CD4-positive, alpha-beta T cell treated with Interleukin-15 for 4 hours (primary cell): ENCODE measurements around the gene TRIM73.
A peak's percentile ranks its signal among the peaks of the same experiment; 100 is the strongest.
"Not testable (repeated sequence)": the region's sequence is repeated elsewhere in the genome, so short reads cannot be mapped to it uniquely, and the experiment has no call there.

Source experiments
- DNase-seq: peaks from one replicate; pipeline ENCODE4 v3.0.0-alpha.2; 2020; ENCODE audit warnings: low spot score

The TRIM73 gene

DNA sequence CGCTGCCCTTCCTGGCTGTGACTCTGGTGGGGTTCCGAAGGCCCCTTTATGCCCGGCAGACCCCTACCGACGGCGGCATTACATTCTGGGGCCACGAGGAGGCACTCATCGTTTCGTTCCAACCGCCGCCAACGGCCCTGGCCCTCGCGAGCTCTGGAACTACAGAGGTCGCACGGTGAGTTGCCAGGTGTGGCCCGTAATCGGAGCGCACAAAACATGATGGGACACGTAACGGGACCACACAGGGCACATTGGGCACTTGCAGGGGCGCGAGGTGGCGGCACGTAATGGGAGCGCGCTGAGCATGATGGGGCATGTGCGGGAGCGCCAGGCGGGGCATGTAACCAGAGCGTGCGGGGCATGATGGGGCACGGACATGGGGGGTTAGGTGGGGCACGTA, at the start of gene TRIM73:
TRIM73 (plus strand) TSS at position 301 of the 400 bp plus-strand sequence. CDS start 3,305 bp downstream, outside the sequence.
- not testable (repeated sequence) for DNase-seq

GRCh38 chr7:75358671-75359541, 36.5 kb upstream of the TRIM73 start:
- peak; percentile 2 for DNase-seq

GRCh38 chr7:75359542-75359848, 35.9 kb upstream of the TRIM73 start:
- DNase-seq = not testable (repeated sequence)

DNA sequence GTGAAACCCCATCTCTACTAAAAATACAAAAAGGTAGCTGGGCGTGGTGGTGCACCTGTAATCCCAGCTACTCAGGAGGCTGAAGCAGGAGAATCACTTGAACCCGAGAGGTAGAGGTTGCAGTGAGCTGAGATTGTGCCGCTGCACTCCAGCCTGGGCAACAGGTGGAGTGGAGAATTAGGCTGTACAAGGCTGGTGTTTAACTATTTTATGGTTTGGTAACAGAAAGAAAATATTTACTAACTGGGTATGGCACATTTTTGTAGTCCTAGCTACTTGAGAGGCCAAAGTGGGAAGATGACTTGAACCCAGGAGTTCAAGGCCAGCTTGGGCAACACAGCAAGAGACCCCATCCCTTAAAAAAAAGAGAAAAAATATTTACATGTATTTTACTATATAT, 31.4 kb upstream of the TRIM73 start:
- not testable (repeated sequence) for DNase-seq

DNA sequence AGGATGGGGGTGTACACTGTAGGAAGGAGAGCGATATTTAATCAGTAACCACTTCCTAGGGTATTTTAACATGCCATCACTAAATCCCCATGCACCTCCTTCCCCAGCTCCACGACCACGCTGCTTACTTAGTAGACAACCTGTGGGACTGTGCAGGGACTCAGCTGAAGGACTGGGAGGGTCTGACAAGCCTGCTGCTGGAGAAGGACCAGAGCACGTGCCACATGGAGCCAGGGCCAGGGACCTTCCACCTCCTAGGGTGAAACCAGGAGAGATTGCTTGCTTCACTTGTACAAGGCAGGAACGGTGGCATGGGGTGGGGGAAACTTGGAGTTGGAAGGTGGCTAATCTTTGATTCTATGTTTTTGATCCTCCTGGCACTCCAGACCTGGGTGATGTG, 28.8 kb upstream of the TRIM73 start:
- DNase-seq = not testable (repeated sequence)

- DNase-seq = not testable (repeated sequence)
Measured at GRCh38 chr7:75367313-75367712, 28.1 kb upstream of the TRIM73 start.

- not testable (repeated sequence) for DNase-seq
Measured at GRCh38 chr7:75374144-75374518, 21.3 kb upstream of the TRIM73 start.

GRCh38 chr7:75374519-75375317, 20.7 kb upstream of the TRIM73 start:
- not testable (repeated sequence) for DNase-seq

DNA sequence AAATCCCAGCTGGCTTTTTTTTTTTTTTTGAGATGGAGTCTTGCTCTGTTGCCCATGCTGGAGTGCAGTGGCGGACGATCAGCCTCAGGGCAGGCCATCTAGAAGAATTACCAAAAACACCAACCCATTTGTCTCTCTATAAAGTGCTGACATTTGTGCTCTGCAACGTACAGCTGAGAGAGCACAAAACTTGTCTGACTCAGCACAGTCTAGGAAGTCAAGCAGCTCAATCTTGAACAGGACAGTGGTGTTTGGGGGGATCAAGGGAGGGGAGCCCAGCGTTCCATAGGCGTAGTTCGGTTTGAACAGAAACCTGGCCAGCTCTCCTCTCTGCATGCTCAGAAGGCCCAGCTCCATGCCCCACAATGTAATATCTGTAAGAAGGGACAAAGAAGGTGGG, 2.2 kb upstream of the TRIM73 start:
- DNase-seq = not testable (repeated sequence)

- not testable (repeated sequence) for DNase-seq
Measured at GRCh38 chr7:75397865-75398264, 2.4 kb downstream of the TRIM73 start.

DNA sequence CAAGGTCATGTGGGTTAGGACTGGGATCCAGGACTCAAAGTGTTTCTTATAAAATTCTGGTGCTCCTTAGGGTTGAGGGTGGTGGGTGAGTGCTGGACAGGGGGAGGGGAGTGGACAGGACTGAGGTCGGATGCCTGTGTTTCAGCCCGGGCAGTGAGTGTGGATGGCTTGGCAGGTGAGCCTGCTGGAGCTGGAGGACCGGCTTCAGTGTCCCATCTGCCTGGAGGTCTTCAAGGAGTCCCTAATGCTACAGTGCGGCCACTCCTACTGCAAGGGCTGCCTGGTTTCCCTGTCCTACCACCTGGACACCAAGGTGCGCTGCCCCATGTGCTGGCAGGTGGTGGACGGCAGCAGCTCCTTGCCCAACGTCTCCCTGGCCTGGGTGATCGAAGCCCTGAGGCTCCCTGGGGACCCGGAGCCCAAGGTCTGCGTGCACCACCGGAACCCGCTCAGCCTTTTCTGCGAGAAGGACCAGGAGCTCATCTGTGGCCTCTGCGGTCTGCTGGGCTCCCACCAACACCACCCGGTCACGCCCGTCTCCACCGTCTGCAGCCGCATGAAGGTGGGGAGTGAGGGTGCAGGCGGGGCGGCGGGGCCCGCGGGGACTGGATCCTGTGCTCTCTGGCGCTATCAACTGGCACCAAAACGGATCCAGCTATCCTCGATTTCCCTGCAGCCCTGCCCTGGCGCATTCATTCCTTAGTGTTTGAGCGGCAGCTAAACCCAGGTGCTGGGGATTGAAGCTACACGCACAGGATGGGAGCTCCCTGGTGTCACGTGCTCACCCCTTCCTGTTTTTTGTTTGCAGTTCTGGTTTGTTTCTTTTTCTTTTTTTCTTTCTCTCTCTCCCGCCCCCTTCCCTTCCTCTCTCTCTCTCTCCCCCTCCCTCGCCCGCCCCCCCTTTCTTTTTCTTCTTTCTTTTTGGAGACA, 3.6 kb downstream of the TRIM73 start:
- not testable (repeated sequence) for DNase-seq

DNA sequence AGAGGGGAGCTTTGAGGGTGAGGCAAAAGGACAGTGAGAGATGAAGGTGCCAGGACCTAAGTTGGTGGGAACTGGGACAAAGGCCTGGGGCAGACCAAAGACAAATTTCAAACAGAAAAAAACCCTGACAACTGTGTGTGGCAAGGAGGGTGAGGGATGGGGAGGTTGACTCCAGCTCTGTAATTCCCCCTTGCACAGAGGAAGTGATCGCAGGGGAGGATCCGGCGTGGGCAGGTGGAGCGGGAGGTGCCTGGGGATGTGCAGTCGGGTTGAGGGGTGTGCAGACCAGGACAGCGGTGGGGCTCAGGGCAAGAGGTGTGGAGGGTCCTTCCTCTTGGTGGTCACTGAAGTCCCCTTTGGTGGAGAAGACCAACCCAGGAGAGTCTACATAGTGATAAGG, 5.1 kb downstream of the TRIM73 start:
- DNase-seq = not testable (repeated sequence)

GRCh38 chr7:75403455-75404443, 8.3 kb downstream of the TRIM73 start:
- DNase-seq = not testable (repeated sequence)

GRCh38 chr7:75404663-75405062, 9.2 kb downstream of the TRIM73 start:
- DNase-seq = not testable (repeated sequence)

GRCh38 chr7:75409880-75410822, 14.7 kb downstream of the TRIM73 start:
- DNase-seq = not testable (repeated sequence)

DNA sequence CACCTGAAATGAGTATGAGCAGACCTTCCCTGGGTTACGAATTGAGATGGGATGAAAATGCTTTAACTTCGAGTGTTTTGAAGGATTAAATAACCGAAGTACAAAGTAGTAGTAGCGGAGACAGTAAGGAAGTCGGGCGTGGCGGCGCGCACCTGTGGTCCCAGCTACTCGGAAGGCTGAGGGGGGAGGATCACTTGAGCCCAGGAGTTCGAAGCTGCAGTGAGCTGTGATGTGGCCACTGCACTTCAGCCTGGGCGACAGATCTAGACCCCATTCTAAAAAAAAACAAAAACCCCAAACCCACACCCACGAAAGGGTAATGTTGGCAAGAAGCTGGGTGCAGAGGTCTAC, 15.4 kb downstream of the TRIM73 start:
- DNase-seq = not testable (repeated sequence)

- DNase-seq = not testable (repeated sequence)
Measured at GRCh38 chr7:75414204-75414603, 18.8 kb downstream of the TRIM73 start.

GRCh38 chr7:75414708-75415427, 19.4 kb downstream of the TRIM73 start:
- not testable (repeated sequence) for DNase-seq

DNA sequence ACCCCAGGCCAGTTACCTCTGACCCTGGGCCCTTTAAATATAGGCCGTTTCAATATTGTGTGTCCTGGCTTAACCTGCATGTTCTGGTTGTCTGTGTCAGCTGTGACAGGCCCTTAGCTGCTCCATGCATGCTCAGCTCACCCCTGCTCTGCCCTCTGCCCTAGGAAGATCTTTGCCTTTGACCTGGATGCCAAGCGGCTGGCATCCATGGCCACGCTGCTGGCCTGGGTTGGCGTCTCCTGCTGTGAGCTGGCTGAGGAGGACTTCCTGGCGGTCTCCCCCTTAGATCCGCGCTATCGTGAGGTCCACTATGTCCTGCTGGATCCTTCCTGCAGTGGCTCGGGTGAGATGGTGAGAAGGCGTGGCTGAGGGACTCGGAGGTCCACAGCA, 20.0 kb downstream of the TRIM73 start:
- DNase-seq = not testable (repeated sequence)
